Cardiac muscle cell (in vitro differentiated cells and primary cell): ENCODE results near the gene UBE2N. TPM values are rescaled to one million over a fixed set of nuclear protein-coding genes. Genes with fewer than 3 reads are reported as not detected.

ENCODE experiments used
- DNase-seq, 2 donors: peaks; one replicate each; pipeline versions ENCODE4 v3.0.0 to v3.0.0-alpha.2; 2010 to 2017; ENCODE audit warnings: low read depth in 1 of 2, low spot score in 1 of 2
- H3K27ac ChIP-seq: fragments of 200-600 bp; sonication (generic); 2 replicates; pipeline ENCODE4 v1.5.1; 2016
- H3K27me3 ChIP-seq: fragments of 200-600 bp; sonication (generic); 2 replicates; pipeline ENCODE4 v1.6.0; 2016; ENCODE audit warnings: control low read depth
- H3K36me3 ChIP-seq: fragments of 200-600 bp; sonication (generic); 2 replicates; pipeline ENCODE4 v1.5.1; 2016; ENCODE audit warnings: control low read depth
- H3K4me1 ChIP-seq: fragments of 200-600 bp; sonication (generic); 2 replicates; pipeline ENCODE4 v1.8.1; 2017; ENCODE audit warnings: low read depth, mild to moderate bottlenecking, mixed run types
- H3K4me3 ChIP-seq: fragments of 200-600 bp; sonication (generic); 2 replicates; pipeline ENCODE4 v1.5.1; 2016; ENCODE audit warnings: mild to moderate bottlenecking
- H3K9me3 ChIP-seq: fragments of 200-600 bp; sonication (generic); 2 replicates; pipeline ENCODE4 v1.5.1; 2017; ENCODE audit warnings: low read depth, mild to moderate bottlenecking, control low read depth
- polyA plus RNA-seq: library from polyadenylated mRNA; unstranded; fragments of >200 nt; fragmentation: Nextera tagmentation; extraction: Ambion mirVana; gene quantifications from 2 replicates; pipeline ENCODE4 v1.2.1, GENCODE V29; 2016
- total RNA-seq: library from RNA; depleted of rRNA; stranded (reverse); fragments of >200 nt; gene quantifications from 2 replicates; pipeline ENCODE4 v1.2.3, GENCODE V29; 2016
- TF ChIP-seq, protein P1 (sequence below): IDR thresholded peaks from 2 replicates; pipeline ENCODE4 v1.5.1; 2012; ENCODE audit warnings: low read depth, mild to moderate bottlenecking, low read length

The UBE2N gene
- total and polyA plus RNA-seq, 2 experiments from 2014 or later = 17.2 to 168 TPM

DNA sequence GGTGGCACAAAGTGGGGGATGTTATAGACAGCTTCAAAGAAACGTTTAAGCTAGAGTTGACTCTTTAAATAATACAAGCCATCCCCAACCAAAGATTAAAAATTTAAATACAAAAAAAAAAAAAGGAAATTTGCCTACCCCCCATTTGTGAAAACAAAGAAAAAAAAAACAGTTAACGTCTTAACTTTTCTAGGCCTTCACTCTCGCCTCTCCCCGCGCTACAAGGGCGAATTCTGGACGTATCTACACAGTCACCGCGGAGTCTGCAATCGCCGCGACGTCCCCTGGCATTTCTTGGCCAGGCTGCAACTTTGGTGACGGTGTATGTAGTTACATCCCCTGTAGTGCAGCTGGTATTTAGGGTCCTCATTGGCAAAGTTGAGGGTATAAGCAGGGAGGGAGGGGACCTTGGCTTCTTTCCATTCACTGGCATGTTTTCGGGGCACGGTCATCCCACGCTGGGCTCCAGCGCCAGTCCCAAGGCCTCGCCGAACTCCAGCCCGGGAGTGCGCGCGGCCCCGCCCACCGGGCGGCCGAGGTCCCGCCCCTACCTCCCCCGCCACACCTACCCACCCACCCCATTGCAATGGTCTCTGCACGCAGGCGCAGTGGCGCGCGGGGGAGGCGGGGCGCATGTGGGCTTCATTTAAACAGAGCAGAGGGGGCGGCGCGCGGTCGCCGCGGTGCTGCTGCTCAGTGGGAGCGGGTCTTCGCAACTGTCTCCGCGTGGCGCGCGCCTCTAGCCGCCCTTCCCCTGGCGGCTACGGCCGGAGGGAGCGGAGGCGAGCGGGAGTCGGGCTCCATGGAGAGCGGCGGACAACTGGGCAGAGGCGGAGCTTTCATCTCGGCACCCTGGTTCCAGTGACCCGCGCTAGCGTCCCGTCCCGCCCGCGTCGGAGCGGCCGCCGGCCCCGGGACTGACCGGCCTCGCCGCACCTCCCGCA lies 64.2 kb downstream of the UBE2N start, which contains the start of gene NUDT4:
Gene NUDT4 (plus strand): TSS at position 674 of the 944 bp plus-strand sequence. CDS start 398 bp downstream, outside the sequence.
- H3K27me3 ChIP-seq = no peaks in the 10 kb centered on the region
- DNase-seq = peak; percentile 96
- H3K4me3 ChIP-seq = peak within 1 kb of the TSS; percentile 86
- no peaks in the 10 kb centered on the region for H3K9me3 ChIP-seq
- H3K36me3 ChIP-seq = no peaks in the 10 kb centered on the region
- H3K27ac ChIP-seq = peak within 1 kb of the TSS; percentile 85
- peaks cover 13% of the 10 kb centered on the region for H3K4me1 ChIP-seq
- TF ChIP-seq, protein P1, sequence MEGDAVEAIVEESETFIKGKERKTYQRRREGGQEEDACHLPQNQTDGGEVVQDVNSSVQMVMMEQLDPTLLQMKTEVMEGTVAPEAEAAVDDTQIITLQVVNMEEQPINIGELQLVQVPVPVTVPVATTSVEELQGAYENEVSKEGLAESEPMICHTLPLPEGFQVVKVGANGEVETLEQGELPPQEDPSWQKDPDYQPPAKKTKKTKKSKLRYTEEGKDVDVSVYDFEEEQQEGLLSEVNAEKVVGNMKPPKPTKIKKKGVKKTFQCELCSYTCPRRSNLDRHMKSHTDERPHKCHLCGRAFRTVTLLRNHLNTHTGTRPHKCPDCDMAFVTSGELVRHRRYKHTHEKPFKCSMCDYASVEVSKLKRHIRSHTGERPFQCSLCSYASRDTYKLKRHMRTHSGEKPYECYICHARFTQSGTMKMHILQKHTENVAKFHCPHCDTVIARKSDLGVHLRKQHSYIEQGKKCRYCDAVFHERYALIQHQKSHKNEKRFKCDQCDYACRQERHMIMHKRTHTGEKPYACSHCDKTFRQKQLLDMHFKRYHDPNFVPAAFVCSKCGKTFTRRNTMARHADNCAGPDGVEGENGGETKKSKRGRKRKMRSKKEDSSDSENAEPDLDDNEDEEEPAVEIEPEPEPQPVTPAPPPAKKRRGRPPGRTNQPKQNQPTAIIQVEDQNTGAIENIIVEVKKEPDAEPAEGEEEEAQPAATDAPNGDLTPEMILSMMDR = no peak

DNA sequence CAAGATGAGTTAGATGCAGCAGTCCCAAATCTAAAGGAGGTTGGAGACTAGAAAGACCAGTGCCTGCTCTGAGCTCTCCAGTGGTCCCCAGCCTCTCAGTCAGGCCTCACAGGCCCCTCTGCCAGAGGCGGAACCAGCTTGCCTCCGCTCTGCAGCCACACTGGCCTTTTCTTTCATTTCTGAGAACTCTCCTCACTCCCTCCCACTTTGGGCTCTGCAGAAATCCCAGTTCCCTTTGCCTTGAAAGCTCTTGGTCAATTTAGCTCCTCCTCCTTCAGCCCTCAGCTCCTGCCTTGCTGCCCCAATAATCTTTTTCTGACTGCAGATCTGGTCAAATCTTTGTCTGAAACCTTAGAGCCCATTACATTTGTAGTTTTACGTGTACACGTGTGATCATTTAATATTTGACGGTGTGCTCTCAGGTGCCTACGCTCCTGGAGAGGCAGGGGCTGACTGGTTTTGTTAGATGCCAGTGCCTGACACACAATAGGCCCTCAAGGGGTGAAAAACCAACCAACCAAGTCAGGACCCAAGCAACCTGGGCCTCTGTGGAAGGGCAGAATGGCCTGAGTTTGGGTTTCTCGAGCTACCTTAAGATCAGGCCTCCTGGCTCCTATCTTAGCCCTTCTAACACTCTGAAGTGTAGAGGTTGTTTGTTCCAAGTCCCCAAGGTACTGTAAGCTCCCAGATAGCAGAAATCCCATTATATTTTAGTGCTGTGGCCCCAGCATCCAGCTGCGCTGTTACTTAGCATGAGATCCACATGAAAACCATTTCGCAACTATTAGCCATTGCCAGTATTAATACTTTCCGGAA lies 65.1 kb downstream of the UBE2N start:
- Histone ChIP-seq H3K27ac (peak overlapping the region; percentile 85), H3K27me3 (no peaks in the 10 kb centered on the region), H3K36me3 (no peaks in the 10 kb centered on the region), H3K4me3 (peak overlapping the region; percentile 86), H3K9me3 (no peaks in the 10 kb centered on the region), H3K4me1 (peaks cover 13% of the 10 kb centered on the region)
- DNase-seq = peak; percentile 62 to 82
- TF ChIP-seq, protein P1 = no peak

DNA sequence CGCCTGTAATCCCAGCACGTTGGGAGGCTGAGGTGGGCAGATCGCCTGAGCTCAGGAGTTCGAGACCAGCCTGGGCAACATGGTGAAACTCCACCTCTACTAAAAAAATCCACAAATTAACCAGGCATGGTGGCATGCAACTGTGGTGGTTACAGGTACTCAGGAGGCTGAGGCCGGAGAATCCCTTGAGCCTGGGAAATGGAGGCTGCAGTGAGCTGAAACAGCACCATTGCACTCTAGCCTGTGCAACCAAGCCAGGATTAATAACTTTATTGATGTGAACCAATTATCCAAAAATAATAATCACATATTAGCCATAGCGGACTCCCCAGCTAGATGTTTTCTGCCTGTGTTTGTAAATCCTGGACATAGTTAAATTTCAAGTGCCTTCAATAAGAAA lies 65.8 kb downstream of the UBE2N start:
- Histone ChIP-seq H3K27ac (peak overlapping the region; percentile 85), H3K4me1 (peaks cover 13% of the 10 kb centered on the region), H3K36me3 (no peaks in the 10 kb centered on the region), H3K9me3 (no peaks in the 10 kb centered on the region), H3K4me3 (peak overlapping the region; percentile 86), H3K27me3 (no peaks in the 10 kb centered on the region)
- DNase-seq = no peak
- TF ChIP-seq, protein P1 = no peak

DNA sequence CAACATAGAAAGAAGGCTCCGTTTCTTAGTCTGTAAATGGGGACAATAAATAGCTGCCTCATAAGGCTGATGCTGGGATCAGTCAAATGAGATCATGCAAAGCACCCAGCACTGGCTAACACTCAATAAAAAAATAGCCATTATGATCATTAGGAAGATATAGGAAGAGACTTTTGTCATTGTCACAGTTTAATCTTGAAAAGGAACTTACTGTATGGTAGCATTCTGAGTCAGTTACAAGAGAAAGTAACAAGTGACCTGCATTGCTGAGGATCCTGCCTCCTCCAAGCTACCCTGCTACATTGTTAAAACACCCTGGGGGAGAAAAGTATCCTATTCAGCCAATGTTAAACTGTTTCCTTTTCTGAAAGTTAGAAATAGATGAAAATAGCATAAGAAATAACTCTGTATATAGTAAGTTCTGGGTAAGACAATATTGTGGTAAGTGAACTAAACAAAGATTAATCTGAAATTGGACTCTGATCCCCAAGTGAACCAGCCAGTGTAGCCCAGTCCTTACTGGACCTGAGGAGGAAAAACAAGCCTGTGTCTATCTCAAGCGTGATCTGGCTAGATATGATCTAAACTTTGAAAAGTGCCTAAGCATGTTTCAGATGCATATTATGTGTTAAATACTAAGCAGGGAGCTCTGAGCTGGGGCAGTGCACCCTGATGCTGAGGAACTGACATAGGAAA lies 67.6 kb downstream of the UBE2N start:
- DNase-seq = no peak

More for the DNA sequence above, 67.6 kb downstream of the UBE2N start:
- TF ChIP-seq, protein P1 = no peak
- Histone ChIP-seq H3K4me1 (peaks cover 13% of the 10 kb centered on the region), H3K36me3 (no peaks in the 10 kb centered on the region), H3K27me3 (no peaks in the 10 kb centered on the region), H3K9me3 (no peaks in the 10 kb centered on the region), H3K4me3 (peak overlapping the region; percentile 4), H3K27ac (no peak overlapping the region)
